GM12878 (cell line): ENCODE data around the gene TTR.

Experiments used
- CBX5 ChIP-seq: sonication (generic); IDR thresholded peaks from 2 replicates; pipeline ENCODE4 v1.6.1; 2016; ENCODE audit warnings: low read depth, moderate library complexity, mild to moderate bottlenecking, inconsistent platforms
- NR2F1 ChIP-seq: fragments of 450-650 bp; conservative IDR thresholded peaks from 2 replicates; pipeline ENCODE4 v1.6.1; 2017; ENCODE audit warnings: mild to moderate bottlenecking
- RAD21 ChIP-seq: IDR thresholded peaks from 2 replicates; pipeline ENCODE4 v1.6.1; 2011; ENCODE audit warnings: mild to moderate bottlenecking, low read depth, low read length, moderate library complexity; ENCODE audit not compliant: insufficient read depth
- TF ChIP-seq, protein P1 (sequence below): IDR thresholded peaks from 2 replicates; pipeline ENCODE4 v1.6.1; 2011; ENCODE audit warnings: low read depth, mild to moderate bottlenecking, low read length, moderate library complexity, borderline replicate concordance; ENCODE audit errors: extremely low read depth
- TF ChIP-seq, protein P2 (sequence below), 3 experiments: IDR thresholded peaks in 2 of 3; conservative IDR thresholded peaks in 1 of 3; 2 replicates each; pipeline ENCODE4 v1.5.1; 2011; ENCODE audit warnings: low read depth in 3 of 3, low read length in 3 of 3, mild to moderate bottlenecking in 3 of 3, control low read depth in 2 of 3, moderate library complexity in 2 of 3, inconsistent platforms in 1 of 3, mixed read lengths in 1 of 3; ENCODE audit not compliant: control insufficient read depth in 2 of 3, insufficient read depth in 1 of 3; ENCODE audit errors: extremely low read depth in 1 of 3

DNA sequence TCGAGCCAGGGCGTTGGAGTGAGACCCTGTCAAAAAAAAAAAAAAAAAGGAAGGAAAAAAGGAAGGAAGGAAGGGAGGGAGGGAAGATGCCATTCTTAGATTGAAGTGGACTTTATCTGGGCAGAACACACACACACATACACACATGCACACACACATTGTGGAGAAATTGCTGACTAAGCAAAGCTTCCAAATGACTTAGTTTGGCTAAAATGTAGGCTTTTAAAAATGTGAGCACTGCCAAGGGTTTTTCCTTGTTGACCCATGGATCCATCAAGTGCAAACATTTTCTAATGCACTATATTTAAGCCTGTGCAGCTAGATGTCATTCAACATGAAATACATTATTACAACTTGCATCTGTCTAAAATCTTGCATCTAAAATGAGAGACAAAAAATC, 564 bp upstream of the TTR start:
- TF ChIP-seq, protein P1, sequence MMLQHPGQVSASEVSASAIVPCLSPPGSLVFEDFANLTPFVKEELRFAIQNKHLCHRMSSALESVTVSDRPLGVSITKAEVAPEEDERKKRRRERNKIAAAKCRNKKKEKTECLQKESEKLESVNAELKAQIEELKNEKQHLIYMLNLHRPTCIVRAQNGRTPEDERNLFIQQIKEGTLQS = no peak
- TF ChIP-seq CBX5 (no peak), RAD21 (no peak), NR2F1 (no peak)
- TF ChIP-seq, protein P2, sequence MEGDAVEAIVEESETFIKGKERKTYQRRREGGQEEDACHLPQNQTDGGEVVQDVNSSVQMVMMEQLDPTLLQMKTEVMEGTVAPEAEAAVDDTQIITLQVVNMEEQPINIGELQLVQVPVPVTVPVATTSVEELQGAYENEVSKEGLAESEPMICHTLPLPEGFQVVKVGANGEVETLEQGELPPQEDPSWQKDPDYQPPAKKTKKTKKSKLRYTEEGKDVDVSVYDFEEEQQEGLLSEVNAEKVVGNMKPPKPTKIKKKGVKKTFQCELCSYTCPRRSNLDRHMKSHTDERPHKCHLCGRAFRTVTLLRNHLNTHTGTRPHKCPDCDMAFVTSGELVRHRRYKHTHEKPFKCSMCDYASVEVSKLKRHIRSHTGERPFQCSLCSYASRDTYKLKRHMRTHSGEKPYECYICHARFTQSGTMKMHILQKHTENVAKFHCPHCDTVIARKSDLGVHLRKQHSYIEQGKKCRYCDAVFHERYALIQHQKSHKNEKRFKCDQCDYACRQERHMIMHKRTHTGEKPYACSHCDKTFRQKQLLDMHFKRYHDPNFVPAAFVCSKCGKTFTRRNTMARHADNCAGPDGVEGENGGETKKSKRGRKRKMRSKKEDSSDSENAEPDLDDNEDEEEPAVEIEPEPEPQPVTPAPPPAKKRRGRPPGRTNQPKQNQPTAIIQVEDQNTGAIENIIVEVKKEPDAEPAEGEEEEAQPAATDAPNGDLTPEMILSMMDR (IDR thresholded peaks at IDR 0.05 in 2 of 3, conservative IDR thresholded peaks at IDR 0.05 in 1 of 3; ENCODE audit: control insufficient read depth in 2 of 3, extremely low read depth in 1 of 3, insufficient read depth in 1 of 3, low read depth in 3 of 3, low read length in 3 of 3) = no peak
